ENCODE results near the gene RNF222. TPM values are rescaled to one million over a fixed set of nuclear protein-coding genes. Genes with fewer than 3 reads are reported as not detected.
A peak's percentile ranks its signal among the peaks of the same experiment; 100 is the strongest.
"Not testable (repeated sequence)": the region's sequence is repeated elsewhere in the genome, so short reads cannot be mapped to it uniquely, and the experiment has no call there.

The RNF222 gene
- total RNA-seq, 1 donor from 2014 or later, result not detected

- DNase-seq (ENCODE audit: low read depth), result no peak
Measured at GRCh38 chr17:8376271-8377067, 21.2 kb downstream of the RNF222 start, which contains the start of gene KRABD2. TSS of gene KRABD2 (minus strand) at chr17:8376704.

DNA sequence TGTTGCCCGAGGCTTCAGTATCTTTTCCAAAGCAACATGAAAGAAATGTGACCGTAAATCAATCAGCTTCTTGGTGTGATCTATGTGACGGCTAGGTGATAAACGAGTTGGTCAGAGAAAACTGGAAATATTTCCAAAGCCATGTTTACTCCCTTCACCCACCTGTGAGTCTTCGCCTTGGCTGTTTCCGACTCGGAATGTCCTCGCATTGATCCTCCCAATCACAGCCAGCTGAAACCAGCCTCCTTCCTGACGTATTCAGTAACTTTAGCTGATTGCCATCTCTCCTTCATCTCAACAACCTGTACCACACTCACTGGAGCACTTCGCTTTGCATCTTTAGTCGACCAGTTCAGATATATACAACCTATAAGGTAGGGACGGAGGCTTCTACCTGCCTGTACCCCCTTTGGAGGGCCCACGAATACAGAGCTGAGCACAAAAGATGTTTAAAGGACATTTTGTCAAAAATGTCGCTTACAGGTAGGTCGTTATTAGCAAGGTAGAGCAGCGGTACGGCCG is 21.8 kb downstream of the RNF222 start:
- DNase-seq (ENCODE audit: low read depth), result no peak
- Histone ChIP-seq H3K27me3 (ENCODE audit: control insufficient read depth, insufficient read depth, low read length) (no peaks in the 10 kb centered on the region), H3K36me3 (ENCODE audit: control insufficient read depth, insufficient read depth, low read length) (peaks cover 3% of the 10 kb centered on the region), H3K4me3 (ENCODE audit: low read depth, low read length) (peak overlapping the region; percentile 79)
- no peak for TF ChIP-seq CTCF (IDR thresholded peaks at IDR 0.05; ENCODE audit: insufficient read depth, low read length, poor library complexity, severe bottlenecking)

More at GRCh38 chr17:8376271-8377067, 21.2 kb downstream of the RNF222 start, which contains the start of gene KRABD2:
- Histone ChIP-seq H3K4me3 (ENCODE audit: low read depth, low read length) (peak within 1 kb of the TSS; percentile 79), H3K27me3 (ENCODE audit: control insufficient read depth, insufficient read depth, low read length) (no peaks in the 10 kb centered on the region), H3K36me3 (ENCODE audit: control insufficient read depth, insufficient read depth, low read length) (peaks cover 3% of the 10 kb centered on the region)
- TF ChIP-seq CTCF (IDR thresholded peaks at IDR 0.05; ENCODE audit: insufficient read depth, low read length, poor library complexity, severe bottlenecking), result peak; percentile 74

DNA sequence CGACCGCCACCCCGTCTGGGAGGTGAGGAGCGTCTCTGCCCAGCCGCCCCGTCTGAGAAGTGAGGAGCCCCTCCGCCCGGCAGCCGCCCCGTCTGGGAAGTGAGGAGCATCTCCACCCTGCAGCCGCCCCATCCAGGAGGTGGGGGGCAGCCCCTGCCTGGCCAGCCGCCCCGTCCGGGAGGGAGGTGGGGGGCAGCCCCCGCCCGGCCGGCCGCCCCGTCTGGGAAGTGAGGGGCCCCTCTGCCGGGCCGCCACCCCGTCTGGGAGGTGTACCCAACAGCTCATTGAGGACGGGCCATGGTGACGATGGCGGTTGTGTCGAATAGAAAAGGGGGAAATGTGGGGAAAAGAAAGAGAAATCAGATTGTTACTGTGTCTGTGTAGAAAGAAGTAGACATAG is 23.8 kb downstream of the RNF222 start:
- not testable (repeated sequence) for H3K36me3 ChIP-seq (ENCODE audit: control insufficient read depth, insufficient read depth, low read length); DNase-seq (ENCODE audit: low read depth); H3K27me3 ChIP-seq (ENCODE audit: control insufficient read depth, insufficient read depth, low read length); H3K4me3 ChIP-seq (ENCODE audit: low read depth, low read length)

GRCh38 chr17:8372422-8372821 is 25.2 kb downstream of the RNF222 start:
- no peaks in the 10 kb centered on the region for H3K36me3 ChIP-seq (ENCODE audit: control insufficient read depth, insufficient read depth, low read length)
- no peak overlapping the region for H3K4me3 ChIP-seq (ENCODE audit: low read depth, low read length)
- no peak for DNase-seq (ENCODE audit: low read depth)
- no peaks in the 10 kb centered on the region for H3K27me3 ChIP-seq (ENCODE audit: control insufficient read depth, insufficient read depth, low read length)
- TF ChIP-seq CTCF (IDR thresholded peaks at IDR 0.05; ENCODE audit: insufficient read depth, low read length, poor library complexity, severe bottlenecking), result no peak

DNA sequence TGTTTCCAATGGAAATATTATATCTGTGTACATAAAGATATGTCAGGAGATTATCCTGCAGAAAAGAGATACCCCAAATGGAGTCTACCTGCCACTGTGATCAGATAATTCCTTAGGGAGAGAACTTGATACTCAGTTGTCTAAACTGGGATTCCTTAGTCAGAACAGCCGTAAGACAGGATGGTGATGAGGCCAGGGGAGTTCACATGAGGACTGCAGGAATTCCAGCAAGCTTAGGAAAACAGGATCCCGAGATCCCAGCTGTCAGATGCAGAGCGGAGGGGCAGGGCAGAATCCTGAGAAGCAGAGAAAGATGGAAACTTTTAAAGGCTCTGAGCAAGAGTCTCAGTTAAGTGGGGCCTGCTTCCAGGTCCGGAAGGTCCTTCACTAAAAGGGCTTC is 25.8 kb downstream of the RNF222 start:
- no peaks in the 10 kb centered on the region for H3K27me3 ChIP-seq (ENCODE audit: control insufficient read depth, insufficient read depth, low read length)
- no peak for DNase-seq (ENCODE audit: low read depth)
- H3K4me3 ChIP-seq (ENCODE audit: low read depth, low read length), result no peak overlapping the region
- no peak for TF ChIP-seq CTCF (IDR thresholded peaks at IDR 0.05; ENCODE audit: insufficient read depth, low read length, poor library complexity, severe bottlenecking)
- H3K36me3 ChIP-seq (ENCODE audit: control insufficient read depth, insufficient read depth, low read length), result no peaks in the 10 kb centered on the region

- Histone ChIP-seq H3K27me3 (ENCODE audit: control insufficient read depth, insufficient read depth, low read length) (no peaks in the 10 kb centered on the region), H3K4me3 (ENCODE audit: low read depth, low read length) (no peak overlapping the region), H3K36me3 (ENCODE audit: control insufficient read depth, insufficient read depth, low read length) (no peaks in the 10 kb centered on the region)
- DNase-seq (ENCODE audit: low read depth), result no peak
- TF ChIP-seq CTCF (IDR thresholded peaks at IDR 0.05; ENCODE audit: insufficient read depth, low read length, poor library complexity, severe bottlenecking), result no peak
Measured at GRCh38 chr17:8369944-8370343, 27.7 kb downstream of the RNF222 start.
